Activated T-cell treated with anti-CD3 and anti-CD28 coated beads, Interleukin-2, amount 50 U/mL, for 24 hours (primary cell): ENCODE data around the gene HAUS1.
"Not testable (repeated sequence)": the region's sequence is repeated elsewhere in the genome, so short reads cannot be mapped to it uniquely, and the experiment has no call there.

Source experiments
- DNase-seq: peaks from one replicate; pipeline ENCODE4 v3.0.0-alpha.2; 2020
- H3K27ac Mint-ChIP-seq: 2 replicates; pipeline ENCODE4 v1.8.0; 2020; ENCODE audit warnings: mild to moderate bottlenecking, mixed read lengths
- H3K27me3 Mint-ChIP-seq: 2 replicates; pipeline ENCODE4 v1.8.0; 2020; ENCODE audit warnings: mixed read lengths
- H3K36me3 Mint-ChIP-seq: 2 replicates; pipeline ENCODE4 v1.8.0; 2020; ENCODE audit warnings: low read depth, mixed read lengths
- H3K4me1 Mint-ChIP-seq: 2 replicates; pipeline ENCODE4 v1.8.0; 2020; ENCODE audit warnings: low read depth, mixed read lengths
- H3K4me3 Mint-ChIP-seq: 2 replicates; pipeline ENCODE4 v1.8.0; 2020; ENCODE audit warnings: mild to moderate bottlenecking, moderate library complexity, mixed read lengths
- H3K9me3 Mint-ChIP-seq: 2 replicates; pipeline ENCODE4 v1.8.0; 2020; ENCODE audit warnings: mixed read lengths

The HAUS1 gene

DNA sequence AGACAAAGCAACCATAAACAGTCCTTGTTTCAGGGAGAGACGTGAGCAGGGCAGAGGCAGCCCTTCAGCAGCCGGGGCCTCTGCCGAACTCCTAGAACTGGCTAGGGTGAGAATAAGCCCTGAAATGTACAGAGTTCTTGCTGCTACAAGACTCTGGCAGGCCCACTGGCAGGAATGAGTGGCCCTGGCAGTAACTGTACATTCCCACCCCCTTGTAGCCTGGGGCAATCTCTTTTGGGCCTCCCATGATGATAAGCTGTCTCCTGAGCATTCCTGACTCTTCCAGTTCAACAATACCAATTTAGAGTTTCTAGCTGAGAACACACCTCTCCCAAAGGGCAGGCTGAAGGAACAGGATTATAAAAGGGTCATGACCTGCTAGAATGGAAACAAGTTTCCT is 54.3 kb downstream of the HAUS1 start:
- H3K4me3 Mint-ChIP-seq, result no peak overlapping the region
- peaks cover 65% of the 10 kb centered on the region for H3K4me1 Mint-ChIP-seq
- no peaks in the 10 kb centered on the region for H3K9me3 Mint-ChIP-seq
- no peaks in the 10 kb centered on the region for H3K27me3 Mint-ChIP-seq
- H3K27ac Mint-ChIP-seq, result no peak overlapping the region
- H3K36me3 Mint-ChIP-seq, result no peaks in the 10 kb centered on the region
- no peak for DNase-seq

DNA sequence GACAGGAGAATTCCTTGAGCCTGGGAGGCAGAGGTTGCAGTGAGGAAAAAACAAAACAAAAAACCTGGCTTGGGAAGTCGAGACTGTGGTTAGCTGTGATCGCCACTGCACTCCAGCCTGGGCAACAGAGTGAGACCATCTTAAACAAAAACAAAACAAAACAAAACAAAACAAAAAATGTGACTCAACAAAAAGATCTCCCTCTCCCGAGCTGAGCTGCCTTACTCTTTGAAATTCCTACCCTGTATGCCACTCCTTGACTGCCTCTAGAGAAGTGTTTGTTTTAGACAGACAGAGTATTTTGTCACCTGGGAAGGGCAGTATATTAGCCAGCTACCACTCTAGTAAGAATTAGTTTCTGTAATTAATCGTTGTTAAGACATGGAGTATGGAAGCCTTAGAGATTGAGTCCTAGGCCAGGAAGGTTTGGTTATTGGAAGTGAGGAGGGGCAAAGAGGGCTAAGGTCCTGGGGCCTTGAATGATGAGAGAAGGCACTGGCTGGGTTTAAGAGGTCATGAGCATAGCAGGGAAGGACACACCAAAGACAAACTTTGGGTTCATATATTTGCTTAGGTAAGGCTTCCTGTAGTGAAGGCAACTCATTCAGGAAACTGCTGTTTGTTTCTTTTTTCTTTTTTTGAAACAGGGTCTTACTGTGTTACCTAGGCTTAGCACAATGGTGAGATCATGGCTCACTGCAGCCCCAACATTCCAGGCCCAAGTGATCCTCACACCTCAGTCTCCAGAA is 56.0 kb downstream of the HAUS1 start:
- H3K4me1 Mint-ChIP-seq, result peaks cover 52% of the 10 kb centered on the region
- H3K9me3 Mint-ChIP-seq, result no peaks in the 10 kb centered on the region
- H3K4me3 Mint-ChIP-seq, result no peak overlapping the region
- no peak for DNase-seq
- H3K27ac Mint-ChIP-seq, result peak overlapping the region; percentile 34
- H3K36me3 Mint-ChIP-seq, result no peaks in the 10 kb centered on the region
- H3K27me3 Mint-ChIP-seq, result no peaks in the 10 kb centered on the region

DNA sequence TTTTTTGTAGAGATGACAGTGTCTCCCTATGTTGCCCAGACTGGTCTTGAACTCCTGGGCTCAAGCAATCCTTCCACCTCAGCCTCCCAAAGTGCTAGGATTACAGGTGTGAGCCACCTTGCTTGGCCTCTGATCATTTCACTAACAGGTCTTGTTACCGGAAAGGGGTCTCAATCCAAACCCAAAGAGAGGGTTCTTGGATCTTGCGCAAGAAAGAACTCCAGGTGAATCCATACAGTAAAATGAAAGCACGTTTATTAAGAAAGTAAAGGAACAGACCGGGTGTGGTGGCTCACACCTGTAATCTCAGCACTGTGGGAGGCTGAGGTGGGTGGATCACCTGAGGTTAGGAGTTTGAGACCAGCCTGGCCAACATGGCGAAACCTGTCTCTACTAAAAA is 56.7 kb downstream of the HAUS1 start:
- H3K27ac Mint-ChIP-seq, DNase-seq, H3K27me3 Mint-ChIP-seq, H3K4me3 Mint-ChIP-seq, H3K36me3 Mint-ChIP-seq, H3K9me3 Mint-ChIP-seq: not testable (repeated sequence)
- peaks cover 46% of the 10 kb centered on the region for H3K4me1 Mint-ChIP-seq

DNA sequence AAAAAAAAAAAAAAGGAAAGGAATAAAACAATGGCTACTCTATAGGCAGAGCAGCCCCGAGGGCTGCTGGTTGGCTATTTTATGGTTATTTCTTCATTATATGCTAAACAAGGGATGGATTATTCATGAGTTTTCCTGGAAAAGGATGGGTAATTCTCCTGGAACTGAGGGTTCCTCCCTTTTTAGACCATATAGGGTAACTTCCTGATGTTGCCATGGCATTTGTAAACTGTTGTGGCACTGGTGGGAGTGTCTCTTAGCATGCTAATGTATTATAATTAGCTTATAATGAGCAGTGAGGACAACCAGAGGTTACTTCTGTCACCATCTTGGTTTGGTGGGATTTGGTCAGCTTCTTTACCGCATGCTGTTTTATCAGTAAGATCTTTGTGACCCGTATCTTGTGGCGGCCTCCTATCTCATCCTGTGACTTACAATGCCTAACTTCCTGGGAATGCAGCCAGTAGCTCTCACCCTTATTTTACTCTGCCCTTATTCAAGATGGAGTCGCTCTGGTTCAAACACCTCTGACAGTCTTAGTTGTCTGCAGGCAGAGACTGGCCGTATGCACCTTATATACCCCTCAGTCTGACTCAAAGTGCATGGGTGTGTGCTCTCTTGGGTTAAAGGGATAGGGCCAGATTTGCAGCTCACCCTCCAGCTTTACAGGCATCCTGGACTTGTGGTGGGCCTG is 57.7 kb downstream of the HAUS1 start:
- Mint-ChIP-seq H3K9me3 (no peaks in the 10 kb centered on the region), H3K36me3 (no peaks in the 10 kb centered on the region), H3K27me3 (no peaks in the 10 kb centered on the region), H3K27ac (no peak overlapping the region), H3K4me3 (no peak overlapping the region), H3K4me1 (peaks cover 40% of the 10 kb centered on the region)
- DNase-seq, result no peak

DNA sequence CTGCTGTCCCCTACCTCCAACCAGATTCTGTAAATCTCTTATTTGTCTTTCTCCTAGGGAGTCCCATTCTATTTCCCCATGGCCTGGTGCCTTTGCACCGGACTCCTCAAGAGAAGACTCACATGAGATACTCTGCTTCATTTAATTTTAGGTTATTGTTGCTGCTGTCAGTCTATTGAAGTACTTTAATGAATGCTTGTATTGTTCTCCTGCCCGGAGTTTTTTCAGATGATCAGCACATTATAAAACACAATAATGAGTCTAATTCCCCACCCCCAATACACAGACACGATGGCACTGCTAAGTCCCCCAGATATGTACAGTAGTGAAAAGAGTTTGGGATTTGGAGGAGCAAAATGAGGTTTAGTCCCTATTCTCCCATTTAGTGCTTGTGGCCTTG is 58.9 kb downstream of the HAUS1 start:
- Mint-ChIP-seq H3K4me1 (peaks cover 33% of the 10 kb centered on the region), H3K27me3 (no peaks in the 10 kb centered on the region), H3K9me3 (no peaks in the 10 kb centered on the region), H3K36me3 (no peaks in the 10 kb centered on the region), H3K27ac (no peak overlapping the region), H3K4me3 (no peak overlapping the region)
- no peak for DNase-seq

DNA sequence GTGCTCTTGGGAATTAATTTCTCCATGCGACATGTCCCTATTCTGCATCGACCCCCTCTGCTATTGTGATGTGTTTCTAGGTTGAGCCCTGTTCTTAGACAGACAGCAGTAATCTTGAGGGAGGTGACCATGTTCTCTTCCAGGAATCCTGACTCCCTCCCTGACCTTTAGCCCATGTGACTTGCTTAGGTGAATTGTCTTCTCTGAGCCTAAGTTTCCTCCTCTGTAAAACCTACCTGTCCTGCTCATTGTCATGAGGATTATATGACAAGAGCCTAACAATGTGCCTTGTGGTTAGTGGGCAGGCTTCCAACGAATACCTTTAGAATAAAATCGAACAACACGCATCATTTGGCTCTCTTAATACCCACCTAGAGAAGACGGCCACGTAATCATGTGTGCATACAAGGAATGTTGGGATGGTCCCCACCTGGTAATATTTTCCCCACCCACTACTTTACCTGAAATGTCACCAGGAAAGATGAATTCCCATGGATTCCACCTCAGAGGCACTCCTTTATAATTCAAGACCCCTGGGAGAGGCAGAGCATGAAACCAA is 59.8 kb downstream of the HAUS1 start:
- H3K4me3 Mint-ChIP-seq, result no peak overlapping the region
- no peaks in the 10 kb centered on the region for H3K27me3 Mint-ChIP-seq
- H3K4me1 Mint-ChIP-seq, result peaks cover 33% of the 10 kb centered on the region
- no peak overlapping the region for H3K27ac Mint-ChIP-seq
- no peaks in the 10 kb centered on the region for H3K36me3 Mint-ChIP-seq
- no peak for DNase-seq
- no peaks in the 10 kb centered on the region for H3K9me3 Mint-ChIP-seq

DNA sequence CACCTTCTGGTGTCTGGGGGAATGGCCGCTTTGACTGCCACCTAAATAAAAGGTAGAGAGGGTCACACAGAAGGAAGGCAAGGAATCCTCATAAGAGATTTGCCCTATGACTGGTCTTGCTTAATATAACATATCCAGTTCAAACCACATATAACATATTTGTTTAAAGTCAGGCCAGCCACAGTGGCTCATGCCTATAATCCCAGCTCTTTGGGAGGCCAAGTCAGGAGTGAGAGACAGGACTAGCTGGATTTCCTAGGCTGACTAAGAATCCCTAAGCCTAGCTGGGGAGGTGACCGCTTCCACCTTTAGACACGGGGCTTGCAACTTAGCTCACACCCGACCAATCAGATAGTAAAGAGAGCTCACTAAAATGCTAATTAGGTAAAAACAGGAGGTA is 60.3 kb downstream of the HAUS1 start:
- H3K27ac Mint-ChIP-seq, result not testable (repeated sequence)

DNA sequence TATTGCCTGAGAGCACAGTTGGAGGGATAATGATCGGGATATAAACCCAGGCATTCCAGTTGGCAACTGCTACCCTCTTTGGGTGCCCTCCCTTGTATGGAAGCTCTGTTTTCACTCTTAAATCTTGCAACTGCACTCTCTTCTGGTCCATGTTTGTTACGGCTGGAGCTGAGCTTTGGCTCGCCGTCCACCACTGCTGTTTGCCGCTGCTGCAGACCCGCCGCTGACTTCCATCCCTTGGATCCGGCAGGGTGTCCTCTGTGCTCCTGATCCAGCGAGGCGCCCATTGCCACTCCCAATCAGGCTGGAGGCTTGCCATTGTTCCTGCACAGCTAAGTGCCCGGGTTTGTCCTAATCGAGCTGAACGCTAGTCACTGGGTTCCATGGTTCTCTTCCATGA is 60.7 kb downstream of the HAUS1 start:
- Mint-ChIP-seq H3K27ac (no peak overlapping the region), H3K4me1 (peaks cover 39% of the 10 kb centered on the region)

More for the DNA sequence above, 60.3 kb downstream of the HAUS1 start:
- DNase-seq, H3K9me3 Mint-ChIP-seq, H3K27me3 Mint-ChIP-seq, H3K4me3 Mint-ChIP-seq, H3K36me3 Mint-ChIP-seq: not testable (repeated sequence)
- H3K4me1 Mint-ChIP-seq, result peaks cover 38% of the 10 kb centered on the region

DNA sequence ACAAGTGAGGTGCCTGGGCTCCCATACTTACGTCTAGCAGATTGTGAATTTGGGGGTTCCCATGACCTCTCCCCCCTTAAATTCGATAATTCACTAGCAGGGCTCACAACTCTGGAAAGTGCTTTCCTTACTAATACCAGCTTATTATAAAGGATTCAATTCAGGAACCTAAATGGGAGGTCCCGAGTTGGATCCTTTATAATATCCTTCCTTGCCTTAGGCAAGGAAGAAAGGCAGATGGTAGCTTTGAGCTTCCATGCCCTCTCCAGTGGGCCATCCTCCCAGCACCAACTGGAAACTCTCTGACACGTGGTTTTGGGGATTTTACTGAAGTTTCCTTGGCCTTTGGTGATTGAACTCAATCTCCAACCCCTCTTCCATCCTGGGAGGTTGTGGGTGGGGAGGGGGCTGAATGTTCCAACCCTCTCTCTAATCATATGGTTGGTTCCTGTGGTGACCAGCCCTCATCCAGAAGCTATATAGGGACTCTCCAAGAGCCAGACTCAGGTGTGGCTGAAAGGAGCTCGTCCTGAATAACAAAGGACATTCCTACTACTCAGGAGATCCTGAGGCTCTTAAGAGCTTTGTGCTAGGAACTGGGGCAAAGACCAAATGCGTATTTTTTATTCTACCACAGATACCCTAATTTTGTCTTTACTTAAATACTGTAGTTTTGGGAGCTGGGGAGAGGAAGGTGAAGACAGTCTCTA is 62.2 kb downstream of the HAUS1 start:
- Mint-ChIP-seq H3K9me3 (no peaks in the 10 kb centered on the region), H3K4me1 (peaks cover 29% of the 10 kb centered on the region), H3K27ac (no peak overlapping the region), H3K36me3 (no peaks in the 10 kb centered on the region), H3K27me3 (no peaks in the 10 kb centered on the region), H3K4me3 (no peak overlapping the region)
- no peak for DNase-seq

More for the DNA sequence above, 60.7 kb downstream of the HAUS1 start:
- Mint-ChIP-seq H3K27me3 (no peaks in the 10 kb centered on the region), H3K4me3 (no peak overlapping the region), H3K9me3 (no peaks in the 10 kb centered on the region), H3K36me3 (no peaks in the 10 kb centered on the region)
- DNase-seq, result no peak

DNA sequence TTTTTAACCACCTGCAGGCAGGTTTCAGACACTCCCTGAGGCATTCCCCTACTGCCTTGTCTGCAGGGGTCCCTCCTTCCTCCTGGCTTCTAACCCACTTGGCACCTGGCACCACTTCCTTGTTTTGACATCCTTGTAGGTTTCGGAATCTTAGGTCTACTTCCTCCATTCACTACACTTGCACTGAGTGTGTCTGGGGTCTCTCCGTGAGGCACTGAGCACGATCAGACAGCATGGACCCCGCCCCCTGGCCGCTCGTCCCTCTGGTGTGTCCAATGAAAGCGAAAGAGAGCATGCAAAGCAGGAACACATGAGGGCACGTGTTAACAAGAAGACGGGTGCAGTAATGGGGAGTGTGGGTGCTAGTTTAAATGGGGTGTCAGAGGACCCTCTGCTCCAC is 63.8 kb downstream of the HAUS1 start:
- DNase-seq, result peak; percentile 47
- H3K27ac Mint-ChIP-seq, result peak overlapping the region; percentile 53
- H3K9me3 Mint-ChIP-seq, result no peaks in the 10 kb centered on the region
- H3K4me3 Mint-ChIP-seq, result peak overlapping the region; percentile 42
- H3K36me3 Mint-ChIP-seq, result no peaks in the 10 kb centered on the region
- H3K27me3 Mint-ChIP-seq, result no peaks in the 10 kb centered on the region
- peaks cover 33% of the 10 kb centered on the region for H3K4me1 Mint-ChIP-seq

DNA sequence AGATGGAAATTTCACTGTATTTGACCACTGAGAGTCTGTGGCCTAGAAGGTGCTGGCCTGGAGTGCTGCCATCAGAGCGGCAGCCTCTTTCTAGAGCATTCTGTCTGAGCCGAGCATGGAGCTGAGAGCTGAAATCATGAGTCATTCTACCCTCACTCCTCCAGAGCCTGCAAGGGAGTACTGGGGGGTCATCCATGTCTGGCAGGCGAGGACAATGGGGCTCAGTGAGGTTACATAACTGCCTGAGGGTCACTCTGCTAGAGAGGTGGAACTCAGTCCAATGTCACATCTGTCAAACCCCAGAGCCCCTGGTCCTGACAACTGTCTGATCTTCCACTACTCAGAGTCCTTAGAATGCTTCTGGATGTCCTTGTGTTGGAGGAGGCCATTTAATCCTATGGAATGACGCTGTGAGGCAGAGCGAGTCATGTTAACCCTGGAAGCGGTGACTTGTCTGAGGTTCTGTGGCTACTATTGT is 65.3 kb downstream of the HAUS1 start:
- Mint-ChIP-seq H3K36me3 (peaks cover 8% of the 10 kb centered on the region), H3K4me1 (peaks cover 35% of the 10 kb centered on the region), H3K9me3 (no peaks in the 10 kb centered on the region), H3K27ac (peak overlapping the region; percentile 51), H3K4me3 (no peak overlapping the region), H3K27me3 (no peaks in the 10 kb centered on the region)
- no peak for DNase-seq

DNA sequence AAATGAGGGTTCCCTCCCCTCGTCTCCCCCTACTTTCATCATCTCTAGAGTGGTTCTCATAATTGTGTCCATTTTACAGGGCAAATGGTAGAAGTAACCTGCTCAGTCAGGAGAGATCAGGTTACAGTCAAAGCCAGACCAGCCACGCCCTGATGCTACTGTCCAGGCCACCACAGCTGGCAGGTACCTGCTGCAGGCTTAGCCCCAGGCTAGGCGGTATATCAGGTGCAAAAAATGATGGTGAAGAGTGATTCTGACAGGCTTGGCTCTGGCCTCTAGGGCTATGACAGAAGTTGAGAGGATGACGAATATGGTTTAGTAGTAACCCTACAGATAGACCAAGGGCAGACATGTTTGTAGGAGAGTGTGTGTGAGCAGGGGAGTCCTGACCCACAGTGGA is 67.1 kb downstream of the HAUS1 start:
- Mint-ChIP-seq H3K36me3 (peaks cover 25% of the 10 kb centered on the region), H3K27ac (no peak overlapping the region), H3K9me3 (no peaks in the 10 kb centered on the region), H3K27me3 (no peaks in the 10 kb centered on the region), H3K4me3 (no peak overlapping the region), H3K4me1 (peaks cover 48% of the 10 kb centered on the region)
- no peak for DNase-seq

DNA sequence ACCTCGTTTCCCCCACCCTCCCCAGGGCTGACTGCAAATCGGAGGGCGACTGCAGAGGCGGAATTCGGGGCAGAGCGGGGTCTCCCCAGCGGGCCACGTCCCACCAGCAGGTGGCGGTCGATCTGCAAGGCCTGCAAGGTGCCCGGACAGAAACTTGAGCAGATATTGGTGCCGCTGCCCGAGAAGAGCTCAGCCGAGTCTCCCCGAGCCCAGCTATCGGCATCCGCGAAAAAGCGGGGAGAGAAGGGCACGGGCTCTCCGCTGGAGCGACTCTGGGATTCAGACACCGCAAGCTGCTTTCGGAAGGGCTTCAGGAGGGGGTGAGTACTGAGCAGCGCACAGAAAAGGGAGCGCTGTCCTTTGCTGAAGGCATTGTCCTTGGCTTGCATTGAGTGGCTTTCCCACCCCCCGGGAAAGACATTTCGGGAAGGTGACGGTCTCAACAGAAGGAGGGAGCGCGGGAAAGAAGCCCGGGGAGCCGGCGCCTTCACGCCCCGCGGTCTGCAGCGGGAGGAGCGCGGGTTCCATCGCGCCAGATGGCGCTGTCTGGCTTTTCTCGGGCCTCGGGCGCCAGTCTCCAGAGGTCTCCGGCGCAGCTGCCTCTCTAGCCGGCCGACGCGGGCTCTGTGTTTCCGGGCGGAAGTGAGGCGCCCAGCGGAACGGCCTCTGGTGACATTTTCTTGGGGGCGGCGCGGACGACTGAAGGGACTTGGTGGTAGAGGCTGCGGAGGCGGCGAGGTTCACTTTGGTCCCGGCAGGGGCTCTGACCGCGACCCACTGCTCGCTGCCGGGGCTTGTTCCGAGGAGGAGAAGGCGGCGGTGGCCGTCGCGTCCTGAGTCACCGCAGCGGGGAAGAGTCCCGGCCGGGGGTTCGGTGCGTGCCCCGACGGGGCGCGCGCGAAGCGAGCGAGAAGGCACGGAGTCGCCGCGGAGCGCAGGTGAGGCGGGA is 69.5 kb downstream of the HAUS1 start:
- peak; percentile 94 for DNase-seq
- Mint-ChIP-seq H3K4me3 (peak overlapping the region; percentile 98), H3K36me3 (peaks cover 35% of the 10 kb centered on the region), H3K4me1 (peaks cover 53% of the 10 kb centered on the region), H3K27me3 (no peaks in the 10 kb centered on the region), H3K27ac (peak overlapping the region; percentile 99), H3K9me3 (no peaks in the 10 kb centered on the region)
